Stimulated activated CD4-positive, alpha-beta T cell treated with anti-CD3 and anti-CD28 coated beads, TNF-alpha, amount 100 ng/mL, for 48 hours (primary cell): ENCODE data around the gene CITED4.

Experiments
- DNase-seq, 3 donors: peaks; one replicate each; pipeline ENCODE4 v3.0.0-alpha.2; 2020; ENCODE audit warnings: low read depth in 3 of 3

CITED4 gene

DNA sequence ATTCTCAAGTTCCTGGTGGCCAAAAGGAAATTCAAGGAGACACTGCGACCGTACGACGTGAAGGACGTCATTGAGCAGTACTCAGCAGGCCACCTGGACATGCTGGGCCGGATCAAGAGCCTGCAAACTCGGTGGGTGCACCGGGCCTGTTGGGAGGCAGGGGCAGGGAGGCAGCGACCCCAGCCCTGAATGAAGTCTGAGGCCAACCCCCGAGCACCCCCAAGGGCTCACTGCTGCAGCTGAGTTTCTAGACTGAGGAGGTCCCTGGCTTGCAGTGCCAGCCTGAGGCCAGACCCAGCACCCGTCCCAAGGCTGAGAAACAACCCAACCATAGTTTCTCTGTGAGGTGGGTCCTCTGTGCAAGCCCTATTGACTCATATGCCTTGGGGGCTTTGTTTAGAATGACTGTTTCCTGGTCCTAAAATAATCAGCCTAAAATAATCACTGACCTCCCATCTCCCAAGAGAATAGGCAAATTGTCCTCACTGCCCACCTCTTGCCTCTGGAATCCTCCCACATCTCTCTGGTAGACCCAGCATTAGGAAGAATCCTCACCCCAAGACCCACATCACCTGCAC, 27.1 kb downstream of the CITED4 start:
- no peak for DNase-seq

DNA sequence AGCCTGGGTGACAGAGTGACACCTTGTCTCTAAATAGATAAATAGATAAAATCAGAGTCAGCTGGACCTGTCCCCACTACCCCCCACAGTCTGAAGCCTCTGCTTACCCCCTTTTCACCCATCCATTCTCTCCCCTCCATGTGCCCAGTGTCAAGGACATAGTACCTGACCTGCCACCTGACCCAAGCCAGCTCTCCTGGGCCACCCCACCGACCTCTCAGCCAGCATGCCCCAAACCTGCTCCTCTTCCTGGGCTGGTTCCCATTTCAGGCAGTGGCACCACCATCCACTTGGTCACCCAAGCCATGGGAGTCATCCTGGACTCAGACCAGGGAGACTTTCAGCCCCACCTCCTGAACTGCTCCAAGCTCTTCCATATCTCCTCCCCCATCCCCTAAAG, 28.2 kb downstream of the CITED4 start:
- DNase-seq = no peak

DNA sequence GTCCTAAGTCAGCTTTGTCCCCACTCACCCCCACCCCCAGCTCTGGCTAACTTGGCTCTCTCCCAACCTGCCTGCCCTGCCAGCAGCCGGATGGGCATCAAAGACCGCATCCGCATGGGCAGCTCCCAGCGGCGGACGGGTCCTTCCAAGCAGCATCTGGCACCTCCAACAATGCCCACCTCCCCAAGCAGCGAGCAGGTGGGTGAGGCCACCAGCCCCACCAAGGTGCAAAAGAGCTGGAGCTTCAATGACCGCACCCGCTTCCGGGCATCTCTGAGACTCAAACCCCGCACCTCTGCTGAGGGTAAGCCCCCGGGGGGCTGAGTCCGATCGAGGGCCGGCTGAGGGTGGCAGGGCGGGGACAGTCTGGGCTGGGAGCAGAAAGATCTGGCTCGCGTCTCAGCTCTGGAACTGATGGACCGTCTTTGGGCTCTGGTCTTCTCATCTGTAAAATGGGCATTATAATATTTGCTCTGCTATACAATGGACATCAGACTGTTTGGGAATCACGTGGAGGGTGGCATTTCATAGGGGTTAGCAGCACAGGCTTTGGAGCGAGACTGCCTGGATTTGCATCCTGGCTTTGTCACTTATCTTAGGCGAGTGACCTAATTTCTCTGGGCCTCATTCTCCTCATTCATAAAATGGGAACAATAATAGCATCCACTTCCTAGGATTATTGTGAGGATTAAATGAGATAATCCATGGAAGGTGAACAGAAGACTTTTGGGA, 31.0 kb downstream of the CITED4 start:
- no peak for DNase-seq

DNA sequence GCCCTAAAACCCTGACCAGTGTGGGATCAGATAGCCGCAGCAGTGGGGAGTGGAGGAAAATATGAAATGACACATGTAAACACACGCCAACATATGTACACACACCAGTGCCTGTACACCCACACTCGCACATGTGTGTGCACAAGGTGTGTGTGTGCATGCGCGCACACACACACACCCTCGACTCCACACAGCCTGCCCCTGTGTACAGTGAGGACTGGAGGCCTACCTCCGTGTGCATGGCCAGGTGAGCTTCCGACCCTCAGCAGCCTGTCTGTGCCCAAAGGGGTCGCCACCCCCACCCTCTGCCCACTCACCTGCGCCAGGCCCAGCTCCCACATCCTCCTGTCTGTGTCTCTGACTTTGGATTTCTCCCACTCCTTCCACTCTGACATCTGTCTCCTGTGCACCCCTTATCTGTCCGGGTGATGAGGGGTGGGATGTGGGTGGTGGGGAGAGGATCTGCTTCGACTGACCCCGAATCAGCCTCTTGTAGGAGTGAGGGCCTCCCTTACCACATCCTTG, 31.7 kb downstream of the CITED4 start:
- no peak for DNase-seq

DNA sequence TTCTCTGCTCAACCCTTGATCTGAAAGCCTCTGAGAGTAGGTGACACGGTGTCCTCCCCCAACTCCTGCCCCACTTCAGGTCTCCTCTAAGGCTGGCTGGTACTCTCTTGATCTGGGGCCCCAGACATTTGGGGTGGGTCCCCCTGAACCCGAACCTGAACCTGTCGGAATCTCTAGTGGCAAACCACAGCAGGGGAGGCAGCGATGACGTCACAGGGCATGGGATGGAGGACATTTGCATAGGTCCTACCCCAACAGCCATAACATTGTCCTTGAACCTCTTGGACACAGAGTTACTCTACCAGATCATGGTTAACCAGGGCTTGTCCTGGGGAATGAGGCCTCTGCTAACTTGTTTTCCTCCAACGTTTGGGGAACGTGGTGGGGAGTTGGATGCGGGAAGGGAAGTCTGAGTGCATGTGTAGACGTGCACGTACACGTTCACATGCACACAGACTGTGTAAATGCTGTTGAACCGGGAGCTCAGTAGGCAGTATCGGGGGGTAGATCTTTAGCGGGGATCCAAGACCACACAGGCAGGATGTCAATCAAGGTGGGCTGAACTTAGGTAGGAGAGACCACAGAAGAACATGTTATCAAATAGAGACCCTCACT, 32.4 kb downstream of the CITED4 start:
- DNase-seq = no peak

DNA sequence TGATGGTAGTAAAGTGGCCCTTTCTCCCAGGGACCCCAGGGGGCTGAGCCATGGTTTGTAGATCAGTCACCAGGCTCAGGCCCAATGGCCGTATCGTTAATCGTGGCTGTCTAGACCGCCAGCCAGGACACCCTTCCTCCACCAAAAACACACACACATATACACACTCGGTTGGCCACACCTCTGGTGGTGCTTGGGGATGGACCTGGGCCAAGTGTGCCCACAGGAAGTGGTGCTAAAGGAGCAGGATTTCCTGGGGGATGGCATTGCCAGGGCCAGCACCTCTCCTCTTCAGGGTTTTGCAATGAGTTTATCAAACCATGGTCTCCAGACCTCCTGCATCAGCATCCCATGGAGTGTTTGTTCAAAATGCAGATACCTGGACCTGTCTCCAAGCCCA, 36.2 kb downstream of the CITED4 start:
- DNase-seq = no peak

DNA sequence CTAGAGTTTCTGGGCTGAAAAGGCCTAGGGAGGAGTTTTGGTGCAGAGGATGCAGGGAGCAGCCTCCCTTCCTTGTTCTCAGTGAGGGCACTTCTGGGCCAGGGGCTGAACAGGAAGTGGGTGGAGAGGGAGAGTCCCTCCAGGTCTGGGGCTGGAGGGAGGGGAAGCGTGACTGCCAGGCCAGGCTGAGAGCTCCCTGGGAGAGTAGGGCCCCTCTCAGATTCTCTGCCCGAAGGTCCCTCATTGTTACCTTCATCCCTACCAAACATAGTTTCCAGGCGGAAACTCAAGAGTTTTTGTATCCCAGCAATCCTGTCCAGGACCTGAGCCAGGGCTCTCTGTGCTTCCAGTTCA, 36.8 kb downstream of the CITED4 start:
- no peak for DNase-seq

DNA sequence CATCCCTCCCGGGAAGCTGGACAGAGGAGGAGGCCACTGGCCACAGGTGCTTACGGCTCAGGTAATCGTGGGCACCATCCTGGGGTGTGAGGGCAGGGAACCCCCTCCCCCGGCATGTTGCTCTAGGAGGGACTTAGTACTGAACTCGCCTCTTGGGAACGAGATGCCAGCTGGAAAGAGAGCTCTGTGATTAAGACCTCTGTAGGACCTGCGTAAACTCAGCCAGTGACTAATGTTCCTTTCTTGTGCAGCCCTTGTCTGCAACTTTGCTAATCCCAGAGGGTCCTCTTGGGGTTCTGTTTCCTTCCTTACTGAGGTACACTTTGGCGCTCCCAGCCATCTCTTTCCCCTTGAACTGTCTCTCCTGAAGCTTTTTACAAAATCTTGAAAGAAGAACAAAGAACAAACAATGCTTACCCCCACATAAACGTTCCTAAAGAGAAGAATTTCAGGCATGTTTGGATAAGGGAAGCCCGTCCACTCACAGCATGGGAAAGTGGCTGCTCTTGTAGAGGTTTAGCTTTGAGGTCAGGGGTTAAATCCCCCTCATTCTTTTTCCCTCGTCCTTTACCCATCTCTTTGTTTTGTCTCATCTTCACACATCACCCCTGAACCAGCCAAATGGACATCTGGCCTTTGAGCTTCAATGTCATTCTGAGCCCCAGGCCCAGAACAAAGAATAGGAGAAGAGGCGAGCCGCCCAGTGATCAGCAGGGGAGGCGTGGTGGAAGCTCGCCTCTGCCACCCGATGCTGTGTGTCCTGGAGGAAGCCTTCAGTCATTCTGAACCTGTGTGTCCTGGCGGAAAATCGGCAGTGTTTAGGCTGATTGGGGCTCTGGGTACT, 37.4 kb downstream of the CITED4 start:
- no peak for DNase-seq

DNA sequence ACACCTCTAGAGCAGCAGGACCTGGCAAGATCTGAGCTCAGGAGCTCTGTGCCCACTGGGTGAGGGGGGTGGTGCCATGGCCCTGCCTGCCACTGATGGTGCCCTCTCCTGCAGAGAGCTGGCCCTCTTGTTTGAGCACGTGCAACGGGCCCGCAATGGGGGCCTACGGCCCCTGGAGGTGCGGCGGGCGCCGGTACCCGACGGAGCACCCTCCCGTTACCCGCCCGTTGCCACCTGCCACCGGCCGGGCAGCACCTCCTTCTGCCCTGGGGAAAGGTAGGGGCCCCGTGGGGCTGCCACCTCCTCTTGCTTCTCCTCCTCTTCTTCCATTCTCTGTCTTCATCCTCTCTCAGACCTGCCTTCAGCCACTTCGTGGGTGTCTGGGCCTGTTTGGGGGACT, 38.2 kb downstream of the CITED4 start:
- no peak for DNase-seq

DNA sequence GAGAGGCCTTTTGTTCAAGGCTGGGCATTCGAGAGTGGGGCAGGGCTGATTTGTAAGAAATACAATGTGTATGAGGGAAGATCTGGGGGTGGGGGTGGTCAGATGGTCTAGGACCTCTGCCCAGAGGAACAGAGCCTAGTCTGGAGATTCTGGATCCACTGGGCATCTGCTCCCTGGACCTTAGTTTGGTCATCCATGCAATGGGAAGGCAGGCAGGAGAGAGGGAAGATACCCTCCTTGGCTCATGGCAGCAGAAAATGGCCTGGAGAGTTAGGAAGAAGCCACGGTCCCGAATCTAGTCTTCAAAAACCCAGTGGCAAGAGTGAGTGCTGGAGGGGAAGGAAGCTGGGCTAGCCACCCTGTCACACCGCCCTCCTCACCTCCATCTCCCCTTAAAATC, 38.8 kb downstream of the CITED4 start:
- no peak for DNase-seq

DNA sequence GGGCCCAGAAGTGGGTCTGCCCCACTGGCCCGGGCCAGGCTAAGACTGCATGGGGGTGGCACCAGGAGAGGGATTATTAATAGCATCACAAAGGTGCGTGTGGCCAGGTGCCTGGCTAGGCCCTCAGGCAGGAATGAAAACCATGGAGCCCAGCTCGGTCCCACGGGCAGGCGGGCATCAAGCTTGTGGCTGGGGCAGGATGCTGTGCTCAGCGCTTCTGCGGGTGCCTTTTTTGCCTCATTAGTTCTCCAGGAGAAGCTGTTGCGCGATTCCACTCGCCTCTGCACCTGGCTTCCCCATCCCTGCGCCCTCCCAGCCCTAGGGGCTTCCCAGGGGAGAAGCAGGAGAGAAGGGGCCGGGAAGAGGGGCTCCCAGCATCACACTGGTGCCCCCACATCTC, 39.3 kb downstream of the CITED4 start:
- DNase-seq = no peak

DNA sequence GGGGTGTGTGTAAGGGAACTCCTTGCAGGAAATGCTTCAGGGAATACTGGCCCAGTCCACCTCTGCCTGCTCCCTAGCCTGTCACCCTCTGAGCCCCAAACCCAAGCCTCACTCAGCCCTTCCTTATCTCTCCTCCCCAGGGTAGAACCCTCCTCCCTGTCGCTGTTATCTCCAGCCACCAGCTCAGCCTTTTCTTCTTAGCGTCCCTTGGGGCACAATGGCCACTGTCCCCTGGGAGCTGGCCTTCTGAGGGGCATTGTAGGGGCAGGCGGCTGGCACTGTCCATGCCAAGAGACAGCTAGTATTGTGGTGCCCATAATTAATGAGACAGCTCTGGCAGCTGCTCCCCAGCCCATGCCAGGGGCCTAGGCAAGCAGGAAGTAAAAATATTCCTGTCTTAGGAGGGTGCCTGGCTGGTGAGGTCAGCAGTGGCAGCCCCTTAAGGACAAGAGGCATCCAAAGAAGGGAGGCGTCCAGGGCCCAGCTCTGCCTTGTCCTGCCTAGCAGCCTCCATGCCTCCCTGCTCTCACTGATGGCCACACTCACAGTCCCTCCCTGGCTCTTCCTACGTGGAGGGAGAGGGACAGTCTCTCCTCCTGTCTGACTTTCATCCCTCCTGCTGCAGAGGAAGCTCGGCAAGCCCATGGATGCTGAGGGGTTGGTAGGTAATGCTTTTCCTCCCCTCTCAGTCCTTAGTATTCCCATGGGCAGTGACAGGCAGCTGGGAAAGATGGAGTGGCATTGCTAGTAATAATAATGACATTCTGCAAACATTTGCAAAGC, 41.1 kb downstream of the CITED4 start:
- DNase-seq = no peak

DNA sequence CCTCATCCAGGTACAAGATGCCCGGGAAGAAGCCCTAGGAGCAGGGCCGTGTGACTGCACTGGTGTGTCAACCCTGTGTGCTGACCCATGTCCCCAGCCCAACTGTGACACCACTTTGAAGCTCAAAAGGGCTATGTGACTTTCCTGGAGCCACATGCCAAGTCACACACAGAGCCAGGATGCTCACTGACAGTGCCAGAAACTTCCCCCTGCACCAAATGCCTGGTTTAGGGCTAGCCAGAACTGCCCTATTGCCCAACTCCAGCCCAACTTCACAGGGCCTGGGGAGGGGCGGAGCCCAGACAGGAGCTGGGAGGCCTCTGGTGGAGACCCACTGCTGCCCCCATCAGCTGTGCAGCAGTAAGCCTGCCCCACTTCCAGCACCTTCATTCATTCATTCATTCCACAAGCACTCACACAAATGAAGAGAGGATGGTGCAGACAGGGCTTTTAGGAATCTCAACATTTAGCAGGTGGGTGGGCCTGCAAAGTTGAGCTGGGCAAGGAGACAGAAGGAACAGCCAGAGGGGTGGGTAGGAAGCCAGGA, 41.8 kb downstream of the CITED4 start:
- no peak for DNase-seq

DNA sequence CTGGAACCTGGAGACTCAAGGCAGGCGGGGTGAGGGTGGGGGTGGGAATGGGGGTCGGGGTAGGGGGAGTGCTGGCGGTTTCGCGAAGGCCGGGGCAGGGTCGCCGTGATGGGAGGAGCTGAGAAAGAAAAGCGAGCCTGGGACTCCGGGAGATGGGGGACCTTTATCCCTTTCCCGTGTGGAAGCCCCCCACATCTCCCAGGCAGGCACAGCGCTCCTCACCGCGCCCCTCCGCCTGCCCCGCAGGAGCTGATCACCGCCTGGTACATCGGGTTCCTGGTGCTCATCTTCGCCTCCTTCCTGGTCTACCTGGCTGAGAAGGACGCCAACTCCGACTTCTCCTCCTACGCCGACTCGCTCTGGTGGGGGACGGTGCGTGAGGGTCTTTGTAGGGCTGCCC, 43.1 kb downstream of the CITED4 start:
- DNase-seq = no peak

DNA sequence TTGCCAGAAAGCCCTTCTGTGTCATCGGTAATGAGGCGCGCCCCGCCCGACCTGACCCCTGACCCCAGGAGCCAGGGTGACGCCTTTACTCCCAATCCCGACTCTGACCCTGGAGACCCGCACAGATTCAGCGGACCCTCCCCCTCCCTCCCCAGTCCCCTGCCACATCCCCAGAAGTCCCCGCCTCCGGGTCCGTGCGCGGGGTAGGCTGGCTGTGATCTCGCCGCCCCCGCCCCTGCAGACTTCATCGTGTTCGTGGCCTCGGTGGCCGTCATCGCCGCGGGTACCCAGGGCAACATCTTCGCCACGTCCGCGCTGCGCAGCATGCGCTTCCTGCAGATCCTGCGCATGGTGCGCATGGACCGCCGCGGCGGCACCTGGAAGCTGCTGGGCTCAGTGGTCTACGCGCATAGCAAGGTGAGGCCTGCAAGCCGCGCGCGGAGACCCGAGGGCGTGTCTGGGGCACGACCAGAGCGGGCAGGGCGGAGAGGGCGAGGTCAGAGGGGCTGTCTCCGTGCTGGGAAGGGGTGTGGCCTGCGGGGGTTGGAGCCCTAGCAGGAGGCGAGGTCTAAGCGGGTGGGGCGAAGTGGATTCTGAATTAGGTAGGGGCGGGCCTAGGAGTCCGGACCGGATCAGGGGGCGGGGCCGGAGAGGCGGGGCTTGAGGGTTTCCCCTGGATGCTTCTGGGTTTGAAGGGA, 43.8 kb downstream of the CITED4 start:
- peak; percentile 63 to 91 (median 78) for DNase-seq

DNA sequence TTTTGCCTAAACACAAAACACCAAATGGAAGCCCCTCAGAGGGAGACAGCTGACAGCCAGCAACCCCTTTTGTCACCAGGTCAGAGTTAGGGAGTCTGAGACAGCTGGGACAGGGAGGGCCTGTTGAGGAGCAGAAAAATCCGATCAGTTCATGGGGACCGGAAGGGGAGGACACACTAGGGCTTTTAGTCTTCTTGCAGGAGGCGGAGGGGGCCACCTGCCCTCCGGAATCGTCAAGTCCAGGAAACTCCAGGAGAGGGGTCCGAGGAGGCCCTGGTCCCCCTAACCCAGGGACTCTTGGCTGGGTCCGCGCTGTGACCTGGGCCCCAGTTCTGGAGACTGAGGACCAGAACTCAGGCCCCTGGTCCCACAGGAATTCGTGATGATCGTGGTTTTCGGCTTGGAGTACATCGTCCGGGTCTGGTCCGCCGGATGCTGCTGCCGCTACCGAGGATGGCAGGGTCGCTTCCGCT, 44.3 kb downstream of the CITED4 start:
- DNase-seq = no peak

DNA sequence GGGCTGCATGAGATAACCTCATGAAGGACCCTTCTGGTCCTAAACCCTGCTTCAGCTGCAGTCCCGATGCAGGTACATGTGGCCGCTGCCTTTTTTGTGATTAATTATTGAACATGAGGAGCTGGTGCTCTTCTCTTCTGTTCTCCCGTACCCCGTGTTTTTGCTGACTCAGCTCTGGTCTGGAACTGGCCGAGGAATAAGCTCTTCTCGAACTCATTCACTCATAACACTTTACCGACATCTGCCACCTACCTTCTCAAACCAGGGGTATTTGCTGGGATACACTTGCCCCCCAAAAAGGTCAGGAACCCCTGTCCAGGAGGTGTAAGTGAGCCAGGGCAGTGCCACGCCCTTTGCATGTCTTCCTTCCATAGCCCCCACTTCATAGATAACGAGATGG, 46.7 kb downstream of the CITED4 start:
- no peak for DNase-seq
